ENCODE measurements around the gene SS18L1. TPM values are rescaled to one million over a fixed set of nuclear protein-coding genes. Genes with fewer than 3 reads are reported as not detected.

The SS18L1 gene
- total RNA-seq, 1 donor from 2014 or later: 16.3 TPM

- Histone ChIP-seq H3K36me3 (ENCODE audit: insufficient read depth, low read length) (no peaks in the 10 kb centered on the region), H3K79me2 (ENCODE audit: insufficient read depth, low read length) (no peaks in the 10 kb centered on the region), H3K27ac (ENCODE audit: low read depth, low read length) (no peak overlapping the region), H4K20me1 (ENCODE audit: insufficient read depth, low read length) (peaks cover 6% of the 10 kb centered on the region), H2AFZ (ENCODE audit: low read depth, low read length) (no peak overlapping the region), H3K9ac (ENCODE audit: low read length) (no peak overlapping the region), H3K9me3 (ENCODE audit: insufficient read depth, low read depth, low read length) (no peaks in the 10 kb centered on the region), H3K4me2 (ENCODE audit: low read length) (peak overlapping the region; percentile 67), H3K4me3 (ENCODE audit: insufficient read depth, low read depth, low read length) (no peak overlapping the region), H3K27me3 (ENCODE audit: insufficient read depth, low read length) (peaks cover 38% of the 10 kb centered on the region), H3K4me1 (ENCODE audit: insufficient read depth, low read length) (no peaks in the 10 kb centered on the region)
- Mint-ChIP-seq H3K9me3 (ENCODE audit: unreplicated experiment) (no peaks in the 10 kb centered on the region), H3K4me3 (ENCODE audit: unreplicated experiment) (no peak overlapping the region), H3K27ac (ENCODE audit: unreplicated experiment) (no peak overlapping the region), H3K4me1 (ENCODE audit: low read depth, unreplicated experiment) (peaks cover 2% of the 10 kb centered on the region), H3K36me3 (ENCODE audit: low read depth, unreplicated experiment) (no peaks in the 10 kb centered on the region), H3K27me3 (ENCODE audit: low read depth, unreplicated experiment) (peaks cover 63% of the 10 kb centered on the region)
- TF ChIP-seq, protein P1, sequence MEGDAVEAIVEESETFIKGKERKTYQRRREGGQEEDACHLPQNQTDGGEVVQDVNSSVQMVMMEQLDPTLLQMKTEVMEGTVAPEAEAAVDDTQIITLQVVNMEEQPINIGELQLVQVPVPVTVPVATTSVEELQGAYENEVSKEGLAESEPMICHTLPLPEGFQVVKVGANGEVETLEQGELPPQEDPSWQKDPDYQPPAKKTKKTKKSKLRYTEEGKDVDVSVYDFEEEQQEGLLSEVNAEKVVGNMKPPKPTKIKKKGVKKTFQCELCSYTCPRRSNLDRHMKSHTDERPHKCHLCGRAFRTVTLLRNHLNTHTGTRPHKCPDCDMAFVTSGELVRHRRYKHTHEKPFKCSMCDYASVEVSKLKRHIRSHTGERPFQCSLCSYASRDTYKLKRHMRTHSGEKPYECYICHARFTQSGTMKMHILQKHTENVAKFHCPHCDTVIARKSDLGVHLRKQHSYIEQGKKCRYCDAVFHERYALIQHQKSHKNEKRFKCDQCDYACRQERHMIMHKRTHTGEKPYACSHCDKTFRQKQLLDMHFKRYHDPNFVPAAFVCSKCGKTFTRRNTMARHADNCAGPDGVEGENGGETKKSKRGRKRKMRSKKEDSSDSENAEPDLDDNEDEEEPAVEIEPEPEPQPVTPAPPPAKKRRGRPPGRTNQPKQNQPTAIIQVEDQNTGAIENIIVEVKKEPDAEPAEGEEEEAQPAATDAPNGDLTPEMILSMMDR (IDR thresholded peaks at IDR 0.05; ENCODE audit: insufficient read depth, low read depth, low read length): no peak
- peak; percentile 67 for TF ChIP-seq EZH2 (IDR thresholded peaks at IDR 0.05; ENCODE audit: insufficient read depth, low read length)
- FAIRE-seq (no peak), DNase-seq (ENCODE audit: low read depth) (no peak)
Measured at GRCh38 chr20:62219101-62219991, 75.8 kb downstream of the SS18L1 start.

DNA sequence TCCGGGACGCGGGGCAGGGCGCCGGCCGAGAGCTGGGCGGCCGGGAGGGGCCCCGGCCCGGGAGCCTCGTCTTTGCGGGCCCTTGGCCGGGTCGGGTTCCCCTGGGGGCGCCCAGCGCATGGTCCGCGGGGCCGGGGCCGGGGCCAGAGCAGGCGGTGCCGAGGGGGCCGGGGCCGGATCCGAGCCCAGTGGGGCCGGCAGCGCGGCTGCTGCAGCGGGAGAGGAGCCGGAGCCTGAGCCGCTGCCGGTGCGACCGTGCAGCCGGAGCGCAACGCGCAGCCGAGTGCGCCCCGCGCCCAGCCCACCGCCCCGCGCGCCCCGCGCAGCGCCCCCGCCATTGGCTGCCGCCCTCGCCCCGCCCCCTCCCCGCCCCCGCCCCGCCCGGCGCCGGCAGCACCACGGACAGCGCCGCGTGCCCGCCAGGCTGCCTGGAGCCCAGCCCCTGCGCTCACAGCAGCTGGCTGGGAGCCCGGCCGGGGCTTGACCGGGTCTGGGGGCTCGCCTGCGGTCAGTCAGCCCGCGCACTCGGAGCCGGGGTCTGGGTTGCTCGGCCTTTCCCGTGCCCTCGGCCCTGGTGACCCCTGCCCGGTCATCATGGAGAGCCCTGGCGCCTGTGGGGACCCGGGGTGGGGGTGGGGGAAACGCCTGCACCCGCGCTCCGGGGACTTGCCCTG, 76.6 kb downstream of the SS18L1 start, which contains the start of gene HRH3:
Gene HRH3 (minus strand): TSS at position 287 of the 674 bp plus-strand sequence. CDS start 308 bp downstream, outside the sequence.
- H3K27me3 ChIP-seq (ENCODE audit: insufficient read depth, low read length): peaks cover 38% of the 10 kb centered on the region
- H2AFZ ChIP-seq (ENCODE audit: low read depth, low read length): no peak within 1 kb of the TSS
- no peaks in the 10 kb centered on the region for H3K79me2 ChIP-seq (ENCODE audit: insufficient read depth, low read length)
- H3K4me3 Mint-ChIP-seq (ENCODE audit: unreplicated experiment): peak within 1 kb of the TSS; percentile 54
- H3K9me3 Mint-ChIP-seq (ENCODE audit: unreplicated experiment): peaks cover 2% of the 10 kb centered on the region
- H3K4me1 Mint-ChIP-seq (ENCODE audit: low read depth, unreplicated experiment): peaks cover 2% of the 10 kb centered on the region
- DNase-seq (ENCODE audit: low read depth): no peak
- peak within 1 kb of the TSS; percentile 67 for H3K4me2 ChIP-seq (ENCODE audit: low read length)
- H3K9me3 ChIP-seq (ENCODE audit: insufficient read depth, low read depth, low read length): no peaks in the 10 kb centered on the region
- H3K36me3 ChIP-seq (ENCODE audit: insufficient read depth, low read length): no peaks in the 10 kb centered on the region
- no peak within 1 kb of the TSS for H3K4me3 ChIP-seq (ENCODE audit: insufficient read depth, low read depth, low read length)
- peaks cover 6% of the 10 kb centered on the region for H4K20me1 ChIP-seq (ENCODE audit: insufficient read depth, low read length)
- H3K27ac Mint-ChIP-seq (ENCODE audit: unreplicated experiment): no peak within 1 kb of the TSS
- H3K4me1 ChIP-seq (ENCODE audit: insufficient read depth, low read length): no peaks in the 10 kb centered on the region
- H3K36me3 Mint-ChIP-seq (ENCODE audit: low read depth, unreplicated experiment): no peaks in the 10 kb centered on the region
- FAIRE-seq: no peak
- no peak within 1 kb of the TSS for H3K27ac ChIP-seq (ENCODE audit: low read depth, low read length)
- no peak within 1 kb of the TSS for H3K9ac ChIP-seq (ENCODE audit: low read length)
- no peak for TF ChIP-seq EZH2 (IDR thresholded peaks at IDR 0.05; ENCODE audit: insufficient read depth, low read length)
- TF ChIP-seq, protein P1 (IDR thresholded peaks at IDR 0.05; ENCODE audit: insufficient read depth, low read depth, low read length): no peak
- peaks cover 65% of the 10 kb centered on the region for H3K27me3 Mint-ChIP-seq (ENCODE audit: low read depth, unreplicated experiment)

All from astrocyte (in vitro differentiated cells and primary cell).